ENCODE results near the gene JAZF1. TPM values are rescaled to one million over a fixed set of nuclear protein-coding genes. Genes with fewer than 3 reads are reported as not detected.

Gene JAZF1
- total and polyA plus RNA-seq, 2 donors (not counting 1 experiment from before 2014, with no cell fraction given): 14.0 to 38.6 TPM

GRCh38 chr7:28065721-28066285 is 114.8 kb downstream of the JAZF1 start:
- no peaks in the 10 kb centered on the region for H3K9me3 ChIP-seq (ENCODE audit: control extremely low read depth in 1 of 3, control insufficient read depth in 2 of 3, insufficient read depth in 1 of 3, low read length in 2 of 3)
- no peaks in the 10 kb centered on the region for H3K27me3 ChIP-seq (replicated peaks in 1 of 4; ENCODE audit: control extremely low read depth in 1 of 4, control insufficient read depth in 3 of 4, insufficient read depth in 4 of 4, low read length in 3 of 4)
- no peaks in the 10 kb centered on the region for H3K27me3 Mint-ChIP-seq
- H3K9me3 Mint-ChIP-seq (ENCODE audit: insufficient read depth): no peaks in the 10 kb centered on the region
- CTCF ChIA-PET: interaction anchor here (1.3 to 2.0 kb wide), 2 partner anchors 12 to 28 kb away, joined by 3 to 5 read pairs; no protein-coding TSS in a partner anchor
- 93% methylated on average over 4 of the region's 8 CpGs for WGBS (ENCODE audit: insufficient coverage)
- peaks cover 82% of the 10 kb centered on the region for H3K79me2 ChIP-seq (ENCODE audit: control insufficient read depth, insufficient read depth, low read length)
- no peak overlapping the region for H3K27ac ChIP-seq (ENCODE audit: low read length in 2 of 2)
- no peak overlapping the region for H3K4me3 Mint-ChIP-seq
- H3K27ac Mint-ChIP-seq: no peak overlapping the region
- no peak overlapping the region for H3K4me3 ChIP-seq (ENCODE audit: control extremely low read depth in 1 of 5, extremely low read depth in 1 of 5, insufficient read depth in 1 of 5, low read depth in 2 of 5, low read length in 4 of 5)
- ATAC-seq (ENCODE audit: low read depth) (no peak), DNase-seq (no peak)
- H4K20me1 ChIP-seq (ENCODE audit: control insufficient read depth, insufficient read depth, low read length, poor library complexity, severe bottlenecking): peaks cover 84% of the 10 kb centered on the region
- H3K36me3 ChIP-seq (replicated peaks in 1 of 2; ENCODE audit: control extremely low read depth in 1 of 2, control insufficient read depth in 1 of 2, extremely low read depth in 1 of 2, insufficient read depth in 2 of 2, low read length in 1 of 2): peaks cover 2 to 6% of the 10 kb centered on the region in 2 experiments
- H3K4me1 Mint-ChIP-seq: peaks cover 59% of the 10 kb centered on the region
- H2AFZ ChIP-seq (ENCODE audit: insufficient read depth, low read depth, low read length, poor library complexity, severe bottlenecking): no peak overlapping the region
- H3K9ac ChIP-seq (ENCODE audit: low read length): no peak overlapping the region
- intact Hi-C loops (cut with micrococcal nuclease): no loop called here
- POLR2A ChIA-PET: no interaction called here
- no peak overlapping the region for H3K4me2 ChIP-seq (replicated peaks; ENCODE audit: low read depth, low read length, poor library complexity, severe bottlenecking)
- TF ChIP-seq EZH2 (IDR thresholded peaks at IDR 0.05; ENCODE audit: borderline replicate concordance, insufficient read depth, low read depth, low read length, poor library complexity, severe bottlenecking): no peak
- no peak for TF ChIP-seq CTCF (IDR thresholded peaks at IDR 0.05)
- H3K4me1 ChIP-seq (ENCODE audit: control insufficient read depth in 2 of 2, insufficient read depth in 2 of 2, low read length in 2 of 2): peaks cover 0 to 6% of the 10 kb centered on the region in 2 donors

GRCh38 chr7:28065308-28065707 is 115.3 kb downstream of the JAZF1 start:
- no peak for TF ChIP-seq CTCF (IDR thresholded peaks at IDR 0.05)
- no peak for TF ChIP-seq EZH2 (IDR thresholded peaks at IDR 0.05; ENCODE audit: borderline replicate concordance, insufficient read depth, low read depth, low read length, poor library complexity, severe bottlenecking)
- Histone ChIP-seq H4K20me1 (ENCODE audit: control insufficient read depth, insufficient read depth, low read length, poor library complexity, severe bottlenecking) (peaks cover 84% of the 10 kb centered on the region), H3K79me2 (ENCODE audit: control insufficient read depth, insufficient read depth, low read length) (peaks cover 82% of the 10 kb centered on the region), H3K9ac (ENCODE audit: low read length) (no peak overlapping the region), H2AFZ (ENCODE audit: insufficient read depth, low read depth, low read length, poor library complexity, severe bottlenecking) (no peak overlapping the region), H3K36me3 (replicated peaks in 1 of 2; ENCODE audit: control extremely low read depth in 1 of 2, control insufficient read depth in 1 of 2, extremely low read depth in 1 of 2, insufficient read depth in 2 of 2, low read length in 1 of 2) (peaks cover 0 to 5% of the 10 kb centered on the region in 2 experiments), H3K27ac (ENCODE audit: low read length in 2 of 2) (peak overlapping the region in 1 of 2 donors; percentile 6), H3K27me3 (replicated peaks in 1 of 4; ENCODE audit: control extremely low read depth in 1 of 4, control insufficient read depth in 3 of 4, insufficient read depth in 4 of 4, low read length in 3 of 4) (no peaks in the 10 kb centered on the region), H3K9me3 (ENCODE audit: control extremely low read depth in 1 of 3, control insufficient read depth in 2 of 3, insufficient read depth in 1 of 3, low read length in 2 of 3) (no peaks in the 10 kb centered on the region), H3K4me1 (ENCODE audit: control insufficient read depth in 2 of 2, insufficient read depth in 2 of 2, low read length in 2 of 2) (peaks cover 0 to 6% of the 10 kb centered on the region in 2 donors), H3K4me3 (ENCODE audit: control extremely low read depth in 1 of 5, extremely low read depth in 1 of 5, insufficient read depth in 1 of 5, low read depth in 2 of 5, low read length in 4 of 5) (no peak overlapping the region), H3K4me2 (replicated peaks; ENCODE audit: low read depth, low read length, poor library complexity, severe bottlenecking) (no peak overlapping the region)
- no peak overlapping the region for H3K4me3 Mint-ChIP-seq
- H3K4me1 Mint-ChIP-seq: peaks cover 59% of the 10 kb centered on the region
- H3K27ac Mint-ChIP-seq: no peak overlapping the region
- ATAC-seq (ENCODE audit: low read depth): no peak
- ChIA-PET CTCF (interaction anchor here (1.3 to 2.0 kb wide), 2 partner anchors 13 to 28 kb away, joined by 3 to 5 read pairs; no protein-coding TSS in a partner anchor), POLR2A (no interaction called here)
- no peaks in the 10 kb centered on the region for H3K27me3 Mint-ChIP-seq
- 100% methylated on average over 3 of the region's 7 CpGs for WGBS (ENCODE audit: insufficient coverage)
- DNase-seq: no peak
- intact Hi-C loops (cut with micrococcal nuclease): no loop called here
- H3K9me3 Mint-ChIP-seq (ENCODE audit: insufficient read depth): no peaks in the 10 kb centered on the region

Measured in B cell (primary cell).